ENCODE results near the gene GGA1.

DNA sequence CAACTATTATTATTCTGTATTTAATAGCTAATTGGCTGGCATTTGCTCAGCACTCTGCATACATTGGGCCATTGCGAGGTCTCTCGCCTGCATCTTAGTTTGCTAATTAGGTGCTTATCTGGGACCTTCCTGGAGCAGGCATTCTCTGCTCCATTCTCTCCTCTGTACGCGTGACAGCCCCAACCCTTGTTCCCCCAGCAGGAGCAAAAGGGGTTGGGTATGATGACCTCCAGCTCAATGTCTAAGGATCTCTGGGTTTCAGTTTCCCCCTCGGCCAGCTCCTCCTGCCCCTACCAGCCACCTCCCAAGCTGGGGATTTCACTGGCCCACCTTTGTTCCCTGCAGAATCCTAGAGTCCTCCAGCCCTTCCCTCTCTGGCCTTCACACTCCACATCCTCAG lies 19.0 kb upstream of the GGA1 start:
- TF ChIP-seq CTCF (IDR thresholded peaks at IDR 0.05; ENCODE audit: insufficient read depth, low read depth, low read length) (no peak), EZH2 (IDR thresholded peaks at IDR 0.05; ENCODE audit: insufficient read depth, low read length) (no peak)

Data from astrocyte (in vitro differentiated cells and primary cell).